Stimulated activated CD8-positive, alpha-beta memory T cell treated with anti-CD3 and anti-CD28 coated beads, Interleukin-4, amount 100 ng/mL, for 4 hours (primary cell): ENCODE measurements around the gene CD248.
"Not testable (repeated sequence)": the region's sequence is repeated elsewhere in the genome, so short reads cannot be mapped to it uniquely, and the experiment has no call there.

Experiments used
- DNase-seq, 2 donors: peaks; one replicate each; pipeline ENCODE4 v3.0.0-alpha.2; 2020; ENCODE audit warnings: low read depth in 2 of 2, low spot score in 1 of 2

CD248 gene

GRCh38 chr11:66313321-66314185 lies 3.3 kb downstream of the CD248 start:
- DNase-seq: no peak

- peak; percentile 93 to 97 for DNase-seq
Measured at GRCh38 chr11:66312549-66313320, 4.1 kb downstream of the CD248 start.

DNA sequence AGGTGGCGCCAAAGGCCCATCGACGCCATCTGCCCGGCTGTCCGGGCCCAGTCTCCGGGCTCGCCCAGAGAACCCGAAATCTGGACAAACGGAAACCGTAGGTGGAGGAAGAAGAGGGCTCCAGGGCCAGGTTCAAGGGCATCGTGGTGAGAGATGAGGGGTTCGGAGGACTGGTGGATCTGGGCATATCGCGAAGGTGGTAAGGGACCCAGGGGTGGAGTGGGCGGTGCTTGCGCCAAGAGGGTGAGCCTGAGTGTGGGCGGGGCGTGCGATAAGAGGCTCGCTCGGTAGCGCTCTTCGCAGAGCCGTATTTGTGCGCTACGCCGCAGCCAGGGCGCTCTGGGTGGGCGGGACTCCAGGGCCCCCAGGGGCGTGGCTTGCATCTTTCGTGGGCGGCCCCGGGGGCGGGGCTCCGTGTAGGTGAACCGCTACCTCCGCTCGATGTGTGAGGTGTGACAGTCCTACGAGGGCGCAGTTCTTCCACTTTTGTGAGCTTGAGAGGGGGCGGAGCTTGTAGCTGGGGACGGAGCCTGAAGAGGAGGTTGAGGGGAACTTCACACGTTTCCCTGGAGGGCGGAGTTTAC lies 4.8 kb downstream of the CD248 start:
- DNase-seq: peak; percentile 97 to 98

- DNase-seq: no peak
Measured at GRCh38 chr11:66311470-66311964, 5.3 kb downstream of the CD248 start.

DNA sequence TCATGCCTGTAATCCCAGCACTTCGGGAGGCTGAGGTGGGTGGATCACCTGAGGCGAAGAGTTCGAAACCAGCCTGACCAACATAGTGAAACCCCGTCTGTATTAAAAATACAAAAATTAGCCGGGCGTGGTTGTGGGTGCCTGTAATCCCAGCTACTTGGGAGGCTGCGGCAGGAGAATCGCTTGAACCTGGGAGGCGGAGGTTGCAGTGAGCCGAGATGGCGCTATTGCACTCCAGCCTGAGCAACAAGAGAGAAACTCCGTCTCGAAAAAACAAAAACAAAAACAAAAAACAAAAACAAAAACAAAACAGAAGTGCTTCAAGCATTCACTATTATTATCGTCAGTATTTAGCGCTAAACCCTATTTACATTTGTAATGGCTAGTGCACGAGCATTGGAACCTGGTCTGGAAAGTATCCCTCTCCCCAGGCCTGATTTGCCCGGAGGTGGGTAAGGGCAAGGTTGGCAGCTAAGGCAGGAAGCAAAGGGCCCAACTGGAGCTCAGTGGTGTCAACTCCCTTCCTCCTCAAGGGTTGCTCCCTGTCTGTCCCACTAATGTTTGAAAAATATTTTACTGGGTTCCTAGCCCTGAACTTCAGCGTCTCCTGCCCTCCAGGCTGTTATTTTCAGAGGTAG lies 5.9 kb downstream of the CD248 start:
- DNase-seq: not testable (repeated sequence)

DNA sequence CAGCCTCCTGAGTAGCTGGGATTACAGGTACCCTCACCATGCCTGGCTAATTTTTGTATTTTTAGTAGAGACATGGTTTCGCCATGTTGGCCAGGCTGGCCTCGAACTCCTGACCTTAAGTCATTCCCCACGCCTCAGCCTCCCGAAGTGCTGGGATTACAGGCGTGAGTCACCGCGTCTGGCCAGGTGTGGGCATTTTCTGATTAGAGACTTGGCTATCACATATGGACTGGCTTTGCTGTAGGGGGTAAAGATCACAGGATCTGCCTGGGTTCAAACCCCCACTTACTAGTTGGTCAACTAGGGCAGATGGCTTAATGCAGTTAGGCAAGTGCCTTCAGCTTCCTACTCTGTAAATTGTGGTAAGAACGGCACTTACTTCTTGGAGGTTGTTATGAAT lies 6.5 kb downstream of the CD248 start:
- no peak for DNase-seq

- DNase-seq: no peak
Measured at GRCh38 chr11:66309475-66309874, 7.4 kb downstream of the CD248 start.

- no peak for DNase-seq
Measured at GRCh38 chr11:66302656-66303055, 14.2 kb downstream of the CD248 start.

- no peak for DNase-seq
Measured at GRCh38 chr11:66299186-66299585, 17.7 kb downstream of the CD248 start.

DNA sequence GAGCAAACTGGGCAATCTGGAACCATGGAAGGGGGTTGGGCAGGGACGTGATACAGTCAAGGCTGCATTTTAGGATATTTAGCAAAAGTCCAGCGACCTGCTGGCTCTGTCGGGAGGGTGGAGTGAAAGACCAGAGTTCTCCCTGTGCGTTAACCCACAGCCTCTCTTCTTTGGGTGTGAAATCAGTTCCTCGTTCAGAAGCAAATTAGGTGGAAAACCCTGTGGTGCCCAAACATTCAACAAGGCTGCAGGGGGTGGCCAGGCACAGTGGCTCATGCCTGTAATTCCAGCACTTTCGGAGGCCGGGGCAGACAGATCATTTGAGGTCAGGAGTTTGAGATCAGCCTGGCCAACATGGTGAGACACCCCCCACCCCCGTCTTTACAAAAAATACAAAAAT lies 19.2 kb downstream of the CD248 start:
- DNase-seq: no peak

DNA sequence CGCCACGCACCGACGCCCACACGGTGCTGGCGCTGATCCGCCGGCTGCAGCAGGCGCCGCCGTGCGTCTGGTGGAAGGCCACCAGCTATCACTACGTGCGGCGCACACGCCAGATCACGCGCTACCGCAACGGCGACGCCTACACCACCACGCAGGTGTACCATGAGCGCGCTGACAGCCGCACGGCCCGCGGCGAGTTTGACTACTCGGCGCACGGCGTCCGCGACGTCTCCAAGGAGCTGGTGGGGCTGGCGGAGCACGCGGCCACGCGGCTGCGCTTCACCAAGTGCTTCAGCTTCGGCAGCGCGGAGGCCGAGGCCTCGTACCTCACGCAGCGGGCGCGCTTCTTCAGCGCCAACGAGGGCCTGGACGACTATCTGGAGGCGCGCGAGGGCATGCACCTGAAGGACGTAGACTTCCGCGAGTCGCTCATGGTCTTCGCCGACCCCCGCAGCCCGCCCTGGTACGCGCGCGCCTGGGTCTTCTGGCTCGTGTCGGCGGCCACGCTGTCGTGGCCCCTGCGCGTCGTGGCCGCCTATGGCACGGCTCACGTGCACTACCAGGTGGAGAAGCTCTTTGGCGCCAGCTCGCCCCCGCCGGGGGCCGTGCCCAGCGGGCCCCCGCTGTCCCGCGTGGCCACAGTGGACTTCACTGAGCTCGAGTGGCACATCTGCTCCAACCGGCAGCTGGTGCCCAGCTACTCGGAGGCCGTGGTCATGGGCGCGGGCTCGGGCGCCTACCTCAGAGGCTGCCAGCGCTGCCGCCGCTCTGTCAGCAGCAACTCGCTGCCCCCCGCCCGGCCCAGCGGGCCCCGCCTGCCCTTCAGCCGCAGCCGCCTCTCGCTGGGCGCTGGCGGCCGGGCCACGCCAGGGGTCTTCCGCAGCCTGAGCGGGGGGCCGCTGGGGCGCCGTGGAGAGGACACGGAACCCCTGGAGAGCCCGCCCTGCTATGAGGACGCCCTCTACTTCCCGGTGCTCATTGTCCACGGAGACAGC lies 21.9 kb downstream of the CD248 start:
- no peak for DNase-seq

DNA sequence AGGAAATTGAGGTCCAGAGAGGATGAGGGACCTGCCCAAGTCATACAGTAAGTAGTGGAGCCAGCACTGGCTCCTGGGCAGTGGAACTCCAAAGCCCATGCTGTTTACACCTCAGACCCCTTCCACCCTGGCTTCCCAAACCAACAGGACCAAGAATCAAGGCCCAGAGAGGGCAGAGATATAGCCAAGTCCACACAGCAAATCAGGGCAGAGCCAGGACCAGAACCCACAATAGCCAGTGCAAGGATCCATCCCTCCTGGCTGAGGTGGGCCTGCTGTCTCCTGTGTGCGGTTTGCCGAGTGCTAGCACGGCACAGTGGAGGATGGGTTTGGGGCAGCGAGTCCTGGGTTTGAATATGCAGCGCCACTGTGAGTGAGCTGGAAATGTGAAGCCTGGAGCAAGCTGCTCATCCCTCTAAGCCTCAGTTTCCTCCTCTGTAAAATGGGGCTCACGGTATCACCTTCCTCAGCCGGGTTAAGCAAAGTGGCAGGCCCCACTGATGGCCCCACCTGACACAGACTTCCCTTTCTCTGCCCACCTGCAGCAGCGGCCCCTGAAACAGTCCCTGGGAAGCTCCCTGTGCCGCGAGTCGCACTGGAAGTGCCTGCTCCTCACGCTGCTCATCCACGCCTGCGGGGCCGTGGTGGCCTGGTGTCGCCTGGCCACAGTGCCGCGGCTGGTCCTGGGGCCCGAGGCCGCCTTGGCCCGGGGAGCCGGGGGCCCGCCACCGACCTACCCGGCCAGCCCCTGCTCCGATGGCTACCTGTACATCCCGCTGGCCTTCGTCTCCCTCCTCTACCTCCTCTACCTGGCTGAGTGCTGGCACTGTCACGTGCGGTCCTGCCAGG lies 22.8 kb downstream of the CD248 start:
- DNase-seq: no peak

DNA sequence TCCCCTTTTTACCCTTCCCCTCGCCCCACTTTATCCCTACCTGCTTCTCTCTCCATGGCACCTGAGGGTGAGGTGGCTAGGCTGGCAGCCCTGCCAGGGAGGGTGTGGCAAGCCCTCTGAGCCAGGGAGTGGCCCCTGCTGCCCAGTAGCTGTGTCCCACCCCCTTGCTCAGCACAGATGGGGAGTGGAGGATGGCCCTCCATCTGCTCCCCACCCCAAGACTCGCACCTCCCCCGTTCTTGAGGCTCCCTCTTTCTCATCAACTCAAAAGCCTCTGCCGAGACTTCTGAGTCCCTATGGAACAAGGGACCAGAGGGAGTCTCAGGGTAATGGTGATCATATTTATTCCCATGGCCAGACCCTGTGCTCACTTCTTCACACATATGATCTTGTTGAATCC lies 23.5 kb downstream of the CD248 start:
- no peak for DNase-seq

DNA sequence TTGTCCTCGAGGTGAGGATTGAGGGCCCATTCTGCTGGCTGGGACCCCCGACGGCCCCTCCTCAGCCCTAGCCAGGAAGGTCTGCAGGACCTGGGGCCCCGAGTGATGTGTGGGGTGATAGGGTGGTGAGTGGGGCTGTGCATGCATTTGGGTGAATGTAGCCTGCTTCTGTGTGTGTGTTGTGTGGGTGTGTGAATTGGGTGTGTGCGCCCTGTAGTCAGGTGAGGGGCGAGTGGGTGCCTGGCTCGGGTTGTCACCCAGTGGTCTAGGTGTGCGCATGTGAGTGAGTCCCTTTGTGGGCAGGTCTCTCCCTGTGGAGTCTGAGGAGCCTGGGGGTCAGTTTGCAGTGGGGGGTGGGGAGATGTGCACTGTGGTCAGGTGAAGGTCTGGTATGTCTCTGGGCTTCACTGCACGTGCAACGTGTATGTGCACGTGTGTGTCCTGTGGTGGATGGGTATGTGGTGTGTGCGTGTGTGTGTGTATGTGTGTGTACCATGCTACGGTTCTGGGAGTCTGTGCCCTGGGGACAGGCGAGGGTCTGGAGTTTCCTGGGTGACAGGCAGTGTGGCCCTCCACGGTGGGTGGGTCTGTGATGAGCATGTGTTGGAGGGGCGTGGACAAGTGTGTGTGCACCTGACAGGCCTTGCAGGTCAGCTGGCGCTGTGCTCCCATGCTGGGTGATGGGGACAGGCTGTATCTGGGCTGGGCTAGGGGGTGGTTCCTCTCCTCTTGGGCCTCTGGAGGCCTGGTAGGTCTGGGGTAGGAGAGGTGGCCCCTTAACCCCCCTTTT lies 24.1 kb downstream of the CD248 start:
- no peak for DNase-seq

DNA sequence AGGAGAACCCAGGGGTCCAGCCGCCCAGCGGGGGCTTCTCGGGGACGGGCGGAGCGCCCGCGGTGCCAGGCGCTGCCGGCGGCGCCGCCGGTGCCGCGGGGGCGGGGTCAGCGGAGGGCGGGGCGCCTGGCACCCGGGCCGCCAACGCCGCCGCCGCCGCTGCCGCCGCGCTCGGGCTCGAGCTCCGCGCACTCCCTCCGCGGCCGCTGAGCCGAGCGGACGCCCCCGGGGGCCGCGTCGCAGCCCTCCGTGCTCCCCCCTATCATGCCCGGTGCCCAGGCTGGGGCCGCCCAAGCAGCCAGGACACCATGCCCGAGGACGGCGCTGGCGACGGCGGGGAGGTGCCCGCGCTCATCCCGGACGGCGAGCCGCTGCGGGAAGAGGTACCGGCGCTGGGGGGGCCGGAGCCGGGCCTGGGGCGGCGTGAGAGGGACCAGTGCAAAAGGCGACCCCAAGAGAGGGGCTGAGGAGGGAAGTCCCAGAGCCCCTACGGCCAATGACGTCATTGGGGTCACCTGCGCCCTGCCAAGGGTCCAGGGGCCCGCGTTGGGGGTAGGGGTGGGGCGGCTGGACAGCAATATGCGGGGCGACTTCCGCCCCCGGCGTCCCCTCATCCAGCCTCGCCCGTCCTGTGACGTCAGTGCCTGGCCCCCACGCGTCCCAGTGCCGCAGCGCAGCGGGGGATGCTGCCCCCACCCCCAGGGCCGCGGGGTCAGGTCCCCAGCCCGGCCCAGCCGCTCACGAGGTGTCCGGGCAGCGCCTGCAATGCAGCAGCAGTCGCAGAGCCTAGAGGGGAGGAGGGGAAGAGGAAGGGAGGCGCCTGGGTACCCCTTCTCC lies 24.9 kb downstream of the CD248 start, which contains the start of gene TMEM151A:
TSS of gene TMEM151A (plus strand) at position 189 of the 837 bp plus-strand sequence. CDS start at position 309, 120 bp downstream.
- DNase-seq: no peak

DNA sequence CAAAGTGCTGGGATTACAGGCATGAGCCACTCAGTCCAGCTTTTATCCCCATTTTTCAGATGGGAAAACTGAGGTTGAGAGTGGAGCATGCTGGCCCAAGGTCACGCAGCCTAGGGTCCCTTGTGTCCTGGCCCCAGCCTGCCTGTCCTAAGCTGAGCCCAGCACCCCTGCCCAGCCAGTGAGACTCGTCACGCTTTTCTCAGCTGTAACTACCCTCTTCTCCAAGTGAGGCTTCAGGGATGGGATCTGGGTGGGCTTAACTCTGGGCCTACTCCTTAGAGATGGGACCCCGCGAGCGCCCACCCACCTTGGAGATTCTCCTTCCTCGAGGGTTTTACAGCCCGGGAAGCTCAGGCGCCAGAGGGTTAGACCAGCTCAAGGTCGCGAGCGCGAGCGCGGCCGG lies 25.5 kb downstream of the CD248 start:
- no peak for DNase-seq

DNA sequence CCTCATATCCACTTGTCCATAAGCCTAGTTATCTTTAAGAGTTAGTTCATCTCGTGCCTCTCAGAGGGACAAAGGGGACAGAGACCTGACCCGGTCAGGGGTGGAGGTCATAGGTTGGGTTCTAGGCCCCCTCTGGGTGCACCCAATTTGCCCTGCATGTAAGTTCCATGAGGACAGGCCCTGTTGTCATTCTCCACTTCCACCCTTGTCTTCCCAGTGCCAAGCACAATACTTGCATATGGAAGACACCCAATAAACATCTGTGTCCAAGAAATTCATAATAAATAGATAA lies 26.6 kb downstream of the CD248 start:
- no peak for DNase-seq
